Suppressor macrophage treated with lipopolysaccharide for 1 hour (primary cell): ENCODE data around the gene KATNIP.
"Not testable (repeated sequence)": the region's sequence is repeated elsewhere in the genome, so short reads cannot be mapped to it uniquely, and the experiment has no call there.

Source experiments
- DNase-seq, 3 donors: peaks; one replicate each; pipeline ENCODE4 v3.0.0-alpha.2; 2020 to 2022

The KATNIP gene

DNA sequence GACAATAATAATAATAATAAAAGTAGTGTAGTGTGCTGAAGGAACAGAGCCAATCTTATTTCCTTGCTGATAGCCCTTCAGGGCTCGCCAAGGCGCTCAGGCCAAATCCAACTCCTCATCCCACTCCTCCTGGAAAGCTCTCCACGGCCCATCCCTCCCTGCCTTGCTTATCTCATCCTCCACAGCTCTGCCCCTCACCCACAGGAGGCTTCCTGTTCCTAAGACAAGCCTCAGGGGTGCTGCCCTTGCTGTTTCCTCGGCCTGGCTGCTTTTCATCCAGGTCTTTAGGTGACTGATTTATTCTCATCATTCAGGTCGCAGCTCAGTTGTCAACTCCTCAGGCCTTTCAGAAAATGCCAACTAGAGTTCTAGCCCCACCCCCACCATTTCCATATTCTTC lies 11.4 kb upstream of the KATNIP start:
- DNase-seq, result no peak

DNA sequence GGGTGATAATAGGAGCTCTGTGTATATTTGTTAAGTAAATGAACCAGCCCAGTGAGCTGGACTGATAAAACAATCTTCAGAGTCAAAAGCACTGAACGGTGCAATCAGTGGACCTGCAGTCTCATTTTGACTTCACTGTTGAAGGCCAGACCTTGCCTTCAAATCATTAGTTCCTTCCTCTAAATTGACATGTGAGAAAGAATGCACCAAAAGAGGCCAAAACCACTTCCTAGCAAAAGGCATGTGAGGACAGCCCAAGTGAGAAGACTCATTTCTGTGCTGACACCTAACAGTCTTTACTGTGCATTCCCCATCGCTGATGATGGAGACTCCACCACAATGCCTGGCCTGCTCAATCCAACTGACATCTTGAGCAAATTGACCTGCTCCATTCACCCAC lies 10.8 kb upstream of the KATNIP start:
- DNase-seq, result no peak

DNA sequence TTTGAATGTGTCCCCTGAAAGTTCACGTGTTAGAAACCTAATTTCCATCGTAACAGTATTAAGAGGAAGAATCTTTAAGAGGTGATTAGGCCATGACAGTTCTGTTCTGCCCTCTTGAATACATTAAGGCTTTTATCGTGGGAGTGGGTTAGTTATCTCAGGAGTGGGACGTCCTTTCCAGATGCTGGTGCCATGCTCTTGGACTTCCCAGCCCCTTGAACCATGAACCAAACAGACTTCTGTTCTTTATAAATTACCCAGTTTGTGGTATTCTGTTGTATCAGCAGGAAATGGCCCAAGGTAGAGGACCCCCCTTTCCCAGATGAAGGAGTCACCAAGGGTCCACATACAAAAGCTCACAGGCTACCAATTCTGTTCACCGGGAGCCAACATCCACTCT lies 10.3 kb upstream of the KATNIP start:
- DNase-seq, result no peak

DNA sequence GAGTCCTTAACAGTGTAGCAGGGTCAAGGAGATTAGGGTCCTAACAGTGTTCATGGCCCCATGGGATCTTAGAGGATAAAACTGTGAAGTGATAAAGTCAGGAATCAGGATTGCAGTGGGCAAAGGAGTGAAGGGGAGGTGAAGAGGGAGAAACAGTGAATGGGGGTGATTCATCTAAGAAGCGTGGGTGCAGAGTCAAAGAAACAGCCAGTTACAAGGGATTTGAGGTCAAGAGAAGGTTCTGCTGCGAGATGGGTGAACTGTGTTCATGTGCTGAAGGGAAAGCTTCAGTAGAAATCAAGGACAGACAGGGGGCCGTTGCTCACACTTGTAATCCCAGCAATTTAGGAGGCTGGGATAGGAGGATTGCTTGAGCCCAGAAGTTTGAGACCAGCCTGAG lies 6.1 kb upstream of the KATNIP start:
- DNase-seq, result no peak

DNA sequence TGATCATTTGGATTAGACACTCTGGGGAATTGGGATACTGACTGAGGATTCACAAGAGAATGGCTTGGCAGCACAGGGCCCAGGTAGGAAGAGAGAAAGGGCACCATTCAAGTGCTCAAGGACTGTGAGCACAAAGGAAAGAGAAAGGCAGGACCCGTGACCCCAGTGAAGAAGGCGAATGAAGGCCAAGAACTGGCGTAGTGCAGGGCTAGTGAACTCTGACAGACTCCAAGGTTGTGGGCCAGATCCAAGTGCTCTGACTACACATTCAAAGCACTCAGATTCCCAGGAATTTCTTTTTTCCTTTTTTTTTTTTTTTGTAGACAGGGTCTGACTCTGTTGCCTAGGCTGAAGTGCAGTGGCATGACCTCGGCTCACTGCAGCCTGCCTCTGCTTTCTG lies 5.3 kb upstream of the KATNIP start:
- DNase-seq, result no peak

DNA sequence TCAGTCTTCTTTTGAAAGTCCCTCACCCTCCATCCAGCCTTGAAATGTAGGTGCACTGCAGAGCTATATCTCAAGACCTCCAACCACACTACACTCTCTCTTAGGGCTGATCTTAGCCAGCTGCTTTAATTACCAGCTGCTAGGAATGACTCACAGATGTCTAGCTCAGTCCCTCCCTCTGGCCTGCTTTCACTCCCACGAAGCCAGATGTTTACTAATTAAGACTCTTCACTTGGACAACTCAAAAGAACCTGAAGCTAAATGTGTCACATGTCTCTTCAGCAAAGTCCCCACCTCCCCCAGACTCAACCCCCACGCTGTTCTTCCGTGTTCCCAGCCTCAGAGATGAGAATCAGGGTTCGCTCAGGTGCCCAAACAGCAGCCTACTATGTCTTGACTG lies 2.8 kb upstream of the KATNIP start:
- peak; percentile 10 to 20 (median 12) for DNase-seq

DNA sequence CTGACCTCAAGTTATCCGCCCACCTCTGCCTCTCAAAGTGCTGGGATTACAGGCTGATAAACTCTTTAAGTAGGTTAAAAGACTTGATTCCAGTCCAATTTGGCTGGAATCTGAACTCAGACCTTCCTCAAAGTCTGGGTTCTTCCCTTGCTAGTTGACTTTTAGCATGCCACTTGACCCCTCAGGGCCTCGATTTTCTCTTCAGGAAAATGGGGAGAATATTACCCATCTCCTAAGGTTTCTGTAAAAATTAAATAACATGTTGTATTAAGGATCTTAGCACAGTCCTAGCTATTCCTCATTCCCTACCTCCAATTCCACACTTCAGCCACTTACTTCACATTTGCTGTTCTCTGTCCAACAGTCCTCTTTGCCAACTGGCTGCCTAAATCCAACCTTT lies 2.1 kb upstream of the KATNIP start:
- DNase-seq, result no peak

DNA sequence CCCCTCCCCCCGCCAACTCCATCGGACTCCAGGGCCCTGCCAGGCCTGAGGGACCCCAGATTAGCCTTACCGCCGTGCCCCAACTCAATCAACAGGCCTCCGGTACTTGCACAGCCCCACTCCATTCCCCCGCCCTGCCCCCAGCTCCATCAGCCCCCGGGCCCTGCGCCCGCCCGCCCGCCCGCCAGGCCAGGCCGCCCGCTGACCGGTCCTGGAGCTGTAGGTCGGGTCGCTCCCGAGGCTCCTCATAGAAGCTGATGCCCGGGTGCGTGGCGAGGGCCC lies 539 bp upstream of the KATNIP start:
- DNase-seq, result no peak

DNA sequence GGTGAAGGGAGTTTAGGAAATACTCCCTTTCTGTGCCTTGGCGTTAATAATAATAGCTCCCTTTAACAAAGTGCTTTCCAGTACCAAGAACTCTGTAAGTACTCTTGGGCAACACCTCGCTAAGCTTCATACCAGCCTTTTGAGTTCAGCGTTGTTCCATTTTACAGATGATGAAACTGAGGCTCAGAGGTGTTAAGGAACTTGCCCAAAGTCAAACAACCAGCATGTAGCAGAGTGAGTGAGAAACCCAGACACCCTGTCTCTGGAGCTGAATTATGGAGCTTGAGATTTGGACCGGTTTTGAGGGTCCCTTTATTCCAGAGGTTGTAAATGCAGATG lies 607 bp downstream of the KATNIP start:
- no peak for DNase-seq

DNA sequence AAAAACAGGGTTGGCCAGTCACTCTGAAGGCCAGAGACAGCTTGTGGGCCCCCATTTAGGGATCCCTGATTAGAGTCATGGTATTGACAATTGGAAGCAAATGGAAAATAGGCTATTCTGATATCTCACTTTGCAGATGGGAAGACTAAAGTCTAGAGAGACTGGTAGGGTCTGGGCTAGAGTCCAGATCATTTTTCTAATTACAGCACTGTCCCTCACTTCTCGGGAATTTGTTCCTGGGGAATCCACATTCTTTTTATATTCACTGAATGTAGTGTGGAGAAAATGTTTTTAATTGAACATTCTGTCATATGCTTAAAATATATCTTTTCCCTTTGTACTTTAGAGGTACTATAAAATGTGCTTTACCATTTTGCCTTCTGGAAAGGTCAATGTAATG lies 1.1 kb downstream of the KATNIP start:
- DNase-seq, result no peak

DNA sequence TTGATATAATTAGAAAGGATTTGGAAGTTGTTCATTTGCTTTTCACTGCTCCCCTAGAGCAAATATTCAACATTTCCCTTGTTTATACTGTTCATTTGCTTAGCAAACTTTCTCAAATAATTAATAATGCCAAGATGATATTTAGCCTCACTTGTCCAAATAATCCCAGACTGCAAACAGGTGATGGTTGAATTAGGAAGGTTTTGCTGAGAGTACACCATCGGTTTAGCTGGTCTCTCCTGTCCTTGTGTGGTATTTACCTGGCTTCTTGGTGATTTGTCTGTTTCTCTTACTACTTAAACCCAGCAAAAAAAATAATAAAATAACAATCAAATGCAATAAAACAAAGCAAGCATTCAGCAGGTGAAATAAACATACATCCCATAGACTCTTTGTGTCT lies 6.5 kb downstream of the KATNIP start:
- no peak for DNase-seq

DNA sequence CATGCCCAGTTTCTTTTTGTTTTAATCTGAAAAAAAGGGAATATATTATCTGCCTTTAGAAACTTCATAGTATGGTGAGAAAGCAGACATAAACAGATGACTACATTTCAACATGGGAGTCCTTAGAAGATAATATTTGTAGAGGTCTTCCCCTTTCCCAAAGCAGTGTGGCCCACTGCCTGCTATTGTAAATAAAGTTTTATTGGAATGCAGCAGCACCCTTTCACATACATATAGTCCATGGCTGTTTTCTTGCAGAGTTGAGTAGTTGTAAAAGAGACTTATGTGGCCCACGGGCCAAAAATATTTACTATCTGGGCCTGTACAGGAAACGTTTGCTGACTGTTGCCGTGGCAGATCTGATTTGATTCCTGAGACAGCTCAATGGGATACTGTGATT lies 8.5 kb downstream of the KATNIP start:
- no peak for DNase-seq

DNA sequence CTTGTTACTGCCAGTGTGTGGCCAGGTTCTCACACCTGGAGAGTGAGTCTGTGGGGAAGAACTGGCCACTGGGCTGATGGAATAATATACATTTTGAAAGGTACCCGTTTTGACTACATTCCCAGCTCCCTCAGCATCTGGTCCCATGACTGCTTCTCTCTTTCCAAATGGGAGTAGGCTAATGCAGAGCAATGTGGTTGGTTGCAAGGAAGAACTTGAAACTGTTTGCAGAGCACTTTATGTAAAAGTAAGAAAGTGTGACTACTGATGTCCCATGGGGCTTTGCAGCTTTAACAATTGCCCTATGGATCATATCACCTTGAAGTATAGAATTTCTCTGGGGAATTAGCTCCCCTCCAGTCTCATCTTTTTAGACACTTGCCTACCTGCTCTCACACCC lies 9.0 kb downstream of the KATNIP start:
- DNase-seq, result no peak

DNA sequence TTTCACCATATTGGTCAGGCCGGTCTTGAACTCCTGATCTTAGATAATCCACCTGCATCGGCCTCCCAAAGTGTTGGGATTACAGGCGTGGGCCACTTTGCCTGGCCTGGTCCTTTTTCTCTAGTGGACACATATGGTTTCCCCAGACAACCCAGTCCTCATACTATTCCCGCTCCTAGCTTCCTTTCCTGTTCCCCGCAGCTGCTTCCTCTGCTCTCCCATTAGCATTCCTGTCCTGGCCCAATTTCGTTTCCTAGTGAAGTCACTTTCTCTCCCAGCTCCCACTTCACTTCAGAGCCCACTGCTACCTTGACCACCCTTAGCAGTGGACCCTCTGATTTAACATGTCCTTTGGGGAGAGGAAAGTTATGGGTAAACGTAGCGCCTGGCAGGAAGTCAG lies 11.3 kb downstream of the KATNIP start:
- DNase-seq, result no peak

DNA sequence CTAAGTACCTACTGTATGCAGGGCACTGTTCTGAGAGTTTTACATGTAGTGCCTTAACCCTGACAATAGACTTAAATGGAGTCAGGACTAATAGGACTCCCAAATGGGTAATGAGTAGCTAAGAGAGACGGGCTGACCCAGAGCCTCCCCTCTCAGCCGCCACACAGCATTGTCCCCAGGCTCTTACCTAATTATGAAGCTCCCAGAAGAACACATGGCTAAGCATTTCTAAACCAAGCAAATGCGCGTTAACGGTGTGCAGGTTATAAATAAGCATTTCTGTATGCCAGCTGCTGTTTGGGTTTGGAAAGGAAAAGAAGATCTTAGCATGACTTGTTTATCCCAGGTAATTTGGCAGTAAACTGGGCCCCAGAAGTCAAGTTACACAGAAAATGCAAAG lies 14.3 kb downstream of the KATNIP start:
- DNase-seq, result no peak

DNA sequence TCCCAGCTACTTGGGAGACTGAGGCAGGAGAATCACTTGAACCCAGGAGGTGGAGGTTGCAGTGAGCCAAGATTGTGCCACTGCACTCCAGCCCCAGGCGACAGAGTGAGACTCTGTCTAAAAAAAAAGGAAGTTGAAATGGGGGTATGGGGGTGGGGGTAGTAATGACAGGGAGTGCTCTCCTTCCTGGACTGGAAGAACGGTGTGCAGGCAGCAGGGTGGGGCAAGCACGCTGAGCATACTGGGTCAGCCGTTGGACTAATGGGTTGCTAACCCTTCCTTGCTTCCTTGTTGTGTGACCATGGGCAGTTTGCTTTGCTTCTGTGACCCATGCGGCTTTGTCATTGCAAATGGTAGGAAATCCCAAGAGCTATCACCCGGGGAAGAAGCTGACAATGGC lies 16.5 kb downstream of the KATNIP start:
- peak; percentile 19 to 31 (median 21) for DNase-seq

DNA sequence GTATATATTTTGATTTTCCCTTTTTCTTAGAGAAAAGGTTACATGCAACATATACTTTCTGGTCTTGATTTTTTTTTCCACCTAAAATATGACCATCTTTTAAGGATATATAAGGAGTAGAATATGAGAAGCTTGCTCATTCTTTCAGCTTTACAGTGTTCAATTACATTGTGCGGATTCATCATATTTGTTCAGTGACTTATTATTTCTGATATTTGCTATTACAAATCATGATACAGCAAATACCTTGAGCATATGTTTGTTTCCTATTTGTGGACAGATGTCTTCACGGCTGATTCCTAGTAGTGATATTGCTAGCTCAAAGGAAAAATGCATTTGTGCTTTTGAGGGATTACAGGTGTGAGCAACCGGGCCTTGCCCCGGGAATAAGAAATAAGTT lies 18.1 kb downstream of the KATNIP start:
- DNase-seq, result no peak

DNA sequence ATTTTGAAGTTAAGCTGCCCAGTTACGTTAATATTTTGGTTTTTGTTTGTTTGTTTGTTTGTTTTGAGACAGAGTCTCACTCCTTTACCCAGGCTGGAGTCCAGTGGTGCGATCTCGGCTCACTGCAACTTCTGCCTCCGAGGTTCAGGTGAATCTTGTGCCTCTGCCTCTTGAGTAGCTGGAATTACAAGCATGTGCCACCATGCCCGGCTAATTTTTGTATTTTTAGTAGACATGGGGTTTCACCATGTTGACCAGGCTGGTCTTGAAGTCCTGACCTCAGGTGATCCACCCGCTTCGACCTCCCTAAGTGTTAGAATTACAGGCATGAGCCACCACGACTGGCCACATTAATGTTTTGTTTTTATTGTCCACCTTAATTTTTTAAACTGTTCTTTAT lies 21.0 kb downstream of the KATNIP start:
- DNase-seq, result not testable (repeated sequence)

DNA sequence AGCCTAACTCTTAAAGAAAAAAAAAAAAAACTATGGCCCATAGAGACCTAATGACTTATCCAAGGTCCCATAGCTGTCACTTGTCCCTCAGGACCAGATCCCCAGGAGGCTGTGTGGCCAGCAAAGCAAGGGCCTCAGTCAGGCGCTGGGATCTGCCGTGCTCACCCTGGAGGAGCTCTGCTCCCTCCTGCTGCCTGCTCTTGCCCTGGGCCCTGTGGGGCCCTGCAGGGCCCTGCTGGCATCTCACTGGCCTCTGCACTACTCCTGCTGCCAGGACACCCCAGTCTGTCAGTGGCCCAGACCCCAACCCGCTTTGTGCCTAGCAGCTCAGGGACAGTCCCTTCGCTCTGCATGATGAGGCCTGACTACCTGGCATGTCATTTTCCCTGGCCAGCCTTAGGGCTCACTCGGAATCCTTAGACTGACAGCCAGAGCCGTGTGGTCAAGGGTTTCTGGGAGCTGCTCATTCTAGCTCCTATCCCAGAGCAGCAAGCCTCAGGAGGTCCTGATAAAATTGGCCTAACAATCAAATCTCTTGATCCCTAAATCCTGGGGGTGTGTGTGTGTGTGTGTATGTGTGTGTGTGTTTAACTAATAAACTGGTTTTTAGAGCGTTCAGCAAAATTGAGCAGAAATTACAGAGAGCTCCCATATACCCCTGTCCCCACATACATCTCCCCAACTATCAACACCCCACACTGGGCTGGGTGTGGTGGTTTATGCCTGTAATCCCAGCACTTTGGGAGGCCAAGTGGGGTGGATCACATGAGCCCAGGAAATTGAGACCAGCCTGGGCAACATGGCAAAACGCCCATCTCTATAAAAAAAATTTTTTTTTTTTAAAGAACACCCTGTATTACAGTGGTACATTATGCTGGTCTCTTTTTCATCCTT lies 21.7 kb downstream of the KATNIP start:
- DNase-seq, result no peak

DNA sequence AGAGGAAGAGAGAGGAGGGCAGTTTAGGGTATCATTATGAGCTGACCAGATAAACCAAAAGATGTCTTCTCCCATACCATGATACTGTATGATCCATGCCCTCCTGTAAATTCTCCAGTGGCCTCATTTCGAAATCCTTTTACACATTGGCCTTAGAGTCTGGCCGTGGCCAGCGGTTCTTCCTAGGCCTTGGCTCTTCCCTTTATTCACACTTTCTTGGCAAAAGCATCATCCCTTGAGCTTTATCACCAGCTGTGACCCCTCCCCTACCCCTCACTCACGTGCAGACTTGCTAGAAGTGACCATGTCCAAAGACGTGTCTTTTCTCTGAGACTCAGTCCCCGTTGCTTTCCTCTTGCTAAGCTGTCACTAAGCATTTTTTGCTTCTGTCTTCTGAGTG lies 22.8 kb downstream of the KATNIP start:
- no peak for DNase-seq

DNA sequence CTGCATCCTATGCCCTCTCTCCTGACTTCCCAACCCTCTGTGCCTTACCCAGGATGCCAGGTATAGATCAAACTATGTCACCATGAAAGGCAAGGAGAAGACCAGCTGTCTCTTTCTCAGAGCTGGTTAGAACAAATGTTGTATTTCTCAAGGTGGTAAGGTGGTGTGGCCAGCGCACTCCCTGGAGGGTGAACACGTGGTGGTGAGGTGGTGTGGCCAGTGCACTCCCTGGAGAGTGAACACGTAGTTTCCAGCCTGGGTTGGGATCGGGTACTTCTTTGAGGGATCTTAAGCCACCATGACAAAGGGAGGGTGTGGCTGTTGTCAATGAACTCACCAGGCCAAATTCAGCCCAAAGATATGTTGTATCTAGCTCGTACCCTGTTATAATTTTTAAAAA lies 26.8 kb downstream of the KATNIP start:
- no peak for DNase-seq

DNA sequence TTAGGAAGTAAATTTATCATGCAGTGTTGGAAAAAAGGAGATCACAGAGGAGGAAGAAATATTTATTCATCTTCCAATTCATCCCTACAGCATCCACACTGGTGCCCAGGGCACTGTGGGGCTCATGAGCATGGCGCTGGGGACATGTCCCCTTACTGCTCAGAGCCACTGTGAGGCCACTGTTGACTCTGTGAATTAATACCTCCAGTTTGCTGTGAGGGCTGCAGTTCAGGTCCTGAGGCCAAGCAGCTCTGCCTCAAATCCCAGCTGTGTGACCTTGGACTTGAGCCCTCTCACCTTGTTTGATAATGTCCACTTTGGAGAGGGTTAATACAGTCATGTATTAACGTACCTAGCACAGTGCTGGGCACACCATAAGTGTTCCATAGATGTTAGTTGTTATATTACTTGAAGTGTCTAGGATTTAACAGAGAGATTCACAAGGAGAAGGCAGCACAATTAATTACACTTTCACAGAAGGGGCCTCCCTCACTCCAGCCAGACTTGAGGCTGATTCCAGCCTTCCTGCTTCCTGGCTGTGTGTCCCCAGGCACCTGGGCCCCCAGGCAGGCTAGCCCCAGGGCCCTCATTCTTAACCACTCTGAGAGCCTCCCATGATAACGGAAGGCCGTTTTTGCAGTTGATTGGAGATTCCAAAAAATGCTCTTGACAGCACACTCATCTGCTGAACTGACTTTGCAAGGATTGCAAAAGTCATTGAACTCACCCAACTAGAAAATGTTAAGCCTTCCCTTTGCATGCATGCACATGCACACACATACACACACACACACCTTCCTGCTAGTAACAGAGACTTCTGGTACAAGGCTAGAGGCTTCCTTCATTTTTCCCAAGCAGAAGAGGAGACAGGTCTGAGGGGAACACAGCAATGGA lies 29.4 kb downstream of the KATNIP start:
- no peak for DNase-seq

DNA sequence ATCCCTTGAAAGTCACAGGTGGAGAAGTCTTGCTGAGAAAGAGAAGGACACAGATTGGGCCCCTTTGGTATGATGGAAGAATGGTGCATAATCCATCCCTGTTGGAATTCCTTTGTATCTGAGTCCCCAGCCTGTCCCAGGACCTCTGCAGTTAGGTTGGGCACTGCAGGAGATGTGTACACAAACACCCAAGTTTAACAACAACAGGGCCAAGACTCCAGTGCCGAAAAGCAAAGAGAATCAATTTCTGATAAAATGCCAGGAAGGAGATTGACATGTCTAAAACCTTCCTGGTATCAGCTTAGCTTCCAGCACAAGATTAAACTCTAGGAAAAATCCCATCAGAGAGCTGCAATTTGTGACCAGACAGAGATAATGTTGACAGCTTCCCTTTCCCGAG lies 32.9 kb downstream of the KATNIP start:
- no peak for DNase-seq

DNA sequence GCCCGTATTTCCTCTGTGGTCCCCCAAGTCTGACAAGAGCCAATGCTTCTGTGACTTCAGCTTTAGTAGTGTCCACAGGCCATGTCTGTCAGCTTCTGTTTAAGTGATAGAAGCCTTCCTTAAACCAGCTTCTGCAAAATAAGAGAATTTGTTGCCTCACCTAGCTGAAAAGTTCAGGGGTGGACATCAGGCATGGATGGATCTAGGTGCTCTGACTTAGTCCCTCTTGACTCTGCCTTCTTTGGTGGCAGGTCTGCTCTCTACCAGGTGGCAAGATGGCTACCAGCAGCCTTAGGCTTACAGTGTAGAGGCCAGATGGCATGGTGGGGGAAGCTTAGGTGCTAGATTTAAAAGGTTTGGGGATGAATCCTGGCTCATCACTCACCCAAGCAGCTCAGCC lies 33.7 kb downstream of the KATNIP start:
- DNase-seq, result no peak

DNA sequence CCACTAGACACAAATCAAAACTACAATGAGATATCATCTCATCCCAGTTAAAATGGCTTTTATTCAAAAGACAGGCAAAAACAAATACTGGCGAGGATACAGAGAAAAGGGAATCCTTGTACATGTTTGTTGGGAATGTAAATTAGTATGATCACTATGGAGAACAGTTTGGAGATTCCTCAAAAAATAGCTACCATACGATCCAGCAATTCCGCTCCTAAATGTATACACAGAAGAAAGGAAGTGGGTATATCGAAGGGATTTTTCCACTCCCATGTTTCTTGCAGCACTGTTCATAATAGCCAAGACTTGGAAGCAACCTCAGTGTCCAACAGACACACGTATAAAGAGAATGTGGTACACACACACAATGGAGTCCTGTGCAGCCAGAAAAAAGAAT lies 35.3 kb downstream of the KATNIP start:
- no peak for DNase-seq
